Embryonic facial prominence (tissue), 1 donor: Measurements from ENCODE around the gene ZNF69.
"Not testable (repeated sequence)": the region's sequence is repeated elsewhere in the genome, so short reads cannot be mapped to it uniquely, and the experiment has no call there.

Experiments used
- DNase-seq: peaks from one replicate; pipeline ENCODE4 v3.0.0-alpha.2; 2016; ENCODE audit errors: extremely low spot score

The ZNF69 gene

GRCh38 chr19:11894851-11895250, 7.3 kb downstream of the ZNF69 start:
- DNase-seq: no peak

DNA sequence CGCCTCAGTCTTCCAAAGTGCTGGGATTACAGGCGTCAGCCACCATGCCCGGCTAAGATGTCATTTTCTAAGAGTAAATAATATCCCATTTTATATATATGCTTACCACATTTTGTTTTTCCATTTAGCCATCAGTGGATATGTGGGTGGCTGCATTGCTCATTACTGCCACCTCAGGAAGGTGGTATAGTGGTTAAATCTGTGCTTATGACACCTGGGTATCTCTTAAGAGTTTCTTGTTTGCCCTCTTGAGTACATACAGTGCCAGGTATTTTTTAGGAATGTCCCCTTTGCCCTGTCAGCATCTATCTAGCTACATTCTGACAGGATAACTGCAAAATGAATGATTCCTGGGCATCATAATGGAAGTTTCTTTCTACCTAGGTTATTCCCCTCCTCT, 14.6 kb downstream of the ZNF69 start:
- DNase-seq: no peak

- no peak for DNase-seq
Observed at GRCh38 chr19:11905928-11906327, 18.3 kb downstream of the ZNF69 start.

DNA sequence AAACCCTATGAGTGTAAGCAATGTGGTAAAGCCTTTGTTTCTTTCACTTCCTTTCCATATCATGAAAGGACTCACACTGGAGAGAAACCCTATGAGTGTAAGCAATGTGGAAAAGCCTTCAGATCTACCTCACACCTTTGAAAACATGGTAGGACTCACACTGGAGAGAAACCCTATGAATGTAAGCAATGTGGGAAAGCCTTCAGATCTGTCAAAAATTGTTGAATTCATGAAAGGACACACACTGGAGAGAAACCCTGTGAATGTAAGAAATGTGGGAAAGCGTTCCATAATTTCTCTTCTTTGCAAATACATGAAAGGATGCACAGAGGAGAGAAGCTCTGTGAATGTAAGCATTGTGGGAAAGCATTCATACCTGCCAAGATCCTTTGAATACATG, 24.4 kb downstream of the ZNF69 start:
- DNase-seq: not testable (repeated sequence)

GRCh38 chr19:11914417-11915051, 27.0 kb downstream of the ZNF69 start:
- not testable (repeated sequence) for DNase-seq

- DNase-seq: no peak
Observed at GRCh38 chr19:11921852-11922495, 34.4 kb downstream of the ZNF69 start.

GRCh38 chr19:11924886-11925650, 37.5 kb downstream of the ZNF69 start, which contains the start of gene ZNF700:
Gene ZNF700 (plus strand): TSS chr19:11925107. CDS start chr19:11925211, 104 bp downstream.
- peak; percentile 84 for DNase-seq

GRCh38 chr19:11925651-11926187, 38.1 kb downstream of the ZNF69 start:
- DNase-seq: not testable (repeated sequence)

DNA sequence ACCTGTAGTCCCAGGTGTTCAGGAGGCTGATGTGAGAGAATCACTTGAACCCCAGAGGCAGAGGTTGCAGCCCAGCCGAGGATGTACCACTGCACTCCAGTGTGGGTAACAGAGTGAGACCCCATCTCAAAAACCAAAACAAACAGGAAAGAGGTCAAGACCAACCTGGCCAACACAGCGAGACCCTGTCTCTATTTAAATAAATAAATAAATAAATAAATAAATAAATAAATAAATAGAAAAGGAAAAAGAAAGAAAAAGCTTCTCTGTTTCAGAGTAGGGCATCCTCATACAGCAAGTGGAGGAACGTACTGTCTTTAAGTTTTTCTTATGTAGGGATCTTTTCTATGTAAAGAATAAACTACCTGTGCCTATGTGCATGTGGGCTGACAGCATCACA, 39.6 kb downstream of the ZNF69 start:
- no peak for DNase-seq

DNA sequence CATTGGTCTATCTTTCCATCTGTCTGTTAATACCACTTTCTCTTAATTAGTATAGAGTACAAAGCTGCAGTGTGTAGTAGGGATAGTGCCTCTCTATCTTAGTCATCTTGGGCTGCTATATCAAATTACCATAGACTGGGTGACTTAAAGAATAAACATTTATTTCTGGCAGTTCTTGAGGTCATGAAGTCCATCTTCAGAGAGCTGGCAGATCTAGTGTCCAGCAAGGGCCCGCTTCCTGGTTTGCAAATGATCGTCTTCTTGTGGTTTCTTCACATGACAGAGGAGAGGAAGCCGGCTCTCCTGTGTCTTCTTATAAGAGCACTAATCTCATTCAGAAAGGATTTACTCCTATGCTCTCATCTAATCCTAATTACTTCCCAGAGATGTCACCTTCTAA, 43.5 kb downstream of the ZNF69 start:
- no peak for DNase-seq

DNA sequence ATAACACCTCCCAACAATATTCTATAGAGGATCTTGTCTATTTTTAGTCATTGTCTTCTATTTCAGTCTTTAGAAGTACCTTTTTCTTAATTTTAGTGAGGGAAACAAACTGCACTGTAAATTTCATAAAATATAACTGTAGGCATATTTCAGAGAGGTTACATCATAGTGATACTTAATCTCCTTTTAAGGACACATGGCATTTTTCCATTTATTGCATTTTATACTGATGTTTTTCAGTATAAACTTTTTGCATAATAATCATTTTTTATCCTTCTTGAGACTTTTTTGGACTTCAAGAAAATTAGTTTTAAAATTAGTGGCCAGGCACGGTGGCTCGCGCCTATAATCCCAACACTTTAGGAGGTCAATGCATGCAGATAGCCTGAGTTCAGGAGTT, 43.9 kb downstream of the ZNF69 start:
- DNase-seq: no peak

GRCh38 chr19:11935829-11936228, 48.2 kb downstream of the ZNF69 start:
- not testable (repeated sequence) for DNase-seq

- not testable (repeated sequence) for DNase-seq
Observed at GRCh38 chr19:11938383-11938782, 50.8 kb downstream of the ZNF69 start.

- DNase-seq: not testable (repeated sequence)
Observed at GRCh38 chr19:11941361-11941887, 53.8 kb downstream of the ZNF69 start.

DNA sequence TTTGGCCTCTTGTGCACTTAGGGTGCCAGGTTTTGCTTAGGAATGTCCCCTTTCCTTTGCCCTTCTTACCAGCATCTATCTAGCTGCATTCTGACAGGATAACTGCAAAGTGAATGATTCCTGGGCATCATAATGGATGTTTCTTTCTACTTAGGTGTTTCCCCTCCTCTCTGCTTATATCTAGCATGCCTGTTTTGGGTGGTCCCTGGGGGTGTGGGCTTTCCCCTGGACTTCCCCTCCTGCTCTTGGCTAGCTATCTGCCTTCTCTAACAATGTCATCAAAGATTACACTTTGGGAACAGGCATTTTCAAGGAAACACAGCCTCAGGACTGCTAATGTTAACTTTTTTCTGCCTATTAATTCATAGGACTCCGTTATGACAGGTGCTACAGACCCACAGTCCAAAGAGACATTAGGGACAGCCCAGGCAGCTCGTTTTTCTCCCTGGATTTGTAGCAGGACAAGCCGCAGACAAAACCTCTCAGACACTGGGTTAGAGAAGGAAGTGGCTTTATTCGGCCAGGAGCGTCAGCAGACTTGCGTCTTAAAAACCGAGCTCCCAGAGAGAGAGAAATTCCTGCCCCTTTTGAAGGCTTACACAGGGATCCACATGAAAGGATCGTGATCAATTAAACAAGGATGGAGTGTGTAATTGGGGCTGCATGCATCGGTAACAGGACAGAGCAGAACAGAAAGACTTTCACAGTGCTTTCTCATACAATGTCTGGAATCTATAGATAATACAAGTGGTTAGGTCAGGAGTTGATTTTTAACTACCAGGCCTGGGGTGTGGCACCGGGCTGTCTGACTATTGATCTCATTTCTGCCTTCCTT, 54.6 kb downstream of the ZNF69 start:
- DNase-seq: no peak

DNA sequence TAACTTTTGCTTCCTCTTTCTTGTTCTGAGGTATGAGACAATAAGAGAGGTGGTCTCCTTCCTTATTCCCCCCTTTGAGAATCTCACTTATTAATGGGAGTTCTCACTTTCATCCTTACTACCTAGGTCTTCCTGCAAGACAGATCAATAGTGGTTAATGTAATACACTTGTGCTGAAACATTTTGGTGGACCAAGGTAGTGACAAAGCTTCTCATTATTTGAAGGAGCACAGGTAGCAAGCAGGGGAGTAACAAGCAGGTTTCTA, 55.2 kb downstream of the ZNF69 start:
- no peak for DNase-seq

DNA sequence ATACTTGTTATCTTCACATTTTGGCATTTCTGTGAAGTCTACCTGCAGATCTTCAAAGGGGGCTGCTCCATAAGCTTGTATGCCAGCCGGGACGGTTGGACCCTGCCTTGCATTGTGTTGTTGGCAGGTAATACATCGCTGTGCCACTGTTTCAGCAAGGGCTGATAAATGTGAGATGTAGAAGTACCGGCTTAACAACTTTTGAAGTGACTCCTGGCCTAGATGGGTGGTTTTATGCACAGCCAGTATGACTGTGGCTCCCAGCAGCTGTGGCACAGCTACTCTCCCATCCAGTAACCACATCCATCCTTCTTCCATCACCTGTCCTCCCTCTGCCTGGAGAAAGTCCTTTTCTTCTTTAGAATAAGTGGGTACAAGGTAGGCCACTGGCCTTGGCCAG, 57.1 kb downstream of the ZNF69 start:
- DNase-seq: no peak

GRCh38 chr19:11948646-11949045, 61.1 kb downstream of the ZNF69 start:
- no peak for DNase-seq

DNA sequence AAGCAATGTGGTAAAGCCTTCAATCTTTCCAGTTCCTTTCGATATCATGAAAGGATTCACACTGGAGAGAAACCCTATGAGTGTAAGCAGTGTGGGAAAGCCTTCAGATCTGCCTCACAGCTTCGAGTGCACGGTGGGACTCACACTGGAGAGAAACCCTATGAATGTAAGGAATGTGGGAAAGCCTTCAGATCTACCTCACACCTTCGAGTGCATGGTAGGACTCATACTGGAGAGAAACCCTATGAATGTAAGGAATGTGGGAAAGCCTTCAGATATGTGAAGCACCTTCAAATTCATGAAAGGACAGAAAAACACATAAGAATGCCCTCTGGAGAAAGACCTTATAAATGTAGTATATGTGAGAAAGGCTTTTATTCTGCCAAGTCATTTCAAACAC, 61.6 kb downstream of the ZNF69 start:
- no peak for DNase-seq

GRCh38 chr19:11949614-11950080, 62.1 kb downstream of the ZNF69 start:
- DNase-seq: not testable (repeated sequence)

GRCh38 chr19:11950312-11950711, 62.7 kb downstream of the ZNF69 start:
- no peak for DNase-seq
